ENCODE measurements around the gene TLE7.

TLE7 gene

DNA sequence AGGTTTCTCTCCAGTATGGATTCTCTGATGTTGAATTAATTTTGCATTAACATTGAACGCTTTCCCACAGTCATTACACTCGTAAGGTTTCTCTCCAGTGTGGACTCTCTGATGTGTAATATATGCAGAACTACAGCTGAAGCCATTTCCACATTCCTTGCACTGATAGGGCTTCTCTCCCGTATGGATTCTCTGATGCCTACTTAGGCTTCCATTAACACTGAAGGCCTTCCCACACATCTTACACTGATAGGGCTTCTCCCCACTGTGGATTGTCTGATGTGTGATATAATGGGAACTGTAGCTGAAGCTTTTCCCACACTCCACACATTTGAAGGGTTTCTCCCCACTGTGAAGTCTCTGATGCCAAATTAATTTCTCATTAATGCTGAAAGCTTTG lies 7.2 kb upstream of the TLE7 start:
- DNase-seq (ENCODE audit: extremely low read depth, low read depth): no peak
- TF ChIP-seq, protein P1, sequence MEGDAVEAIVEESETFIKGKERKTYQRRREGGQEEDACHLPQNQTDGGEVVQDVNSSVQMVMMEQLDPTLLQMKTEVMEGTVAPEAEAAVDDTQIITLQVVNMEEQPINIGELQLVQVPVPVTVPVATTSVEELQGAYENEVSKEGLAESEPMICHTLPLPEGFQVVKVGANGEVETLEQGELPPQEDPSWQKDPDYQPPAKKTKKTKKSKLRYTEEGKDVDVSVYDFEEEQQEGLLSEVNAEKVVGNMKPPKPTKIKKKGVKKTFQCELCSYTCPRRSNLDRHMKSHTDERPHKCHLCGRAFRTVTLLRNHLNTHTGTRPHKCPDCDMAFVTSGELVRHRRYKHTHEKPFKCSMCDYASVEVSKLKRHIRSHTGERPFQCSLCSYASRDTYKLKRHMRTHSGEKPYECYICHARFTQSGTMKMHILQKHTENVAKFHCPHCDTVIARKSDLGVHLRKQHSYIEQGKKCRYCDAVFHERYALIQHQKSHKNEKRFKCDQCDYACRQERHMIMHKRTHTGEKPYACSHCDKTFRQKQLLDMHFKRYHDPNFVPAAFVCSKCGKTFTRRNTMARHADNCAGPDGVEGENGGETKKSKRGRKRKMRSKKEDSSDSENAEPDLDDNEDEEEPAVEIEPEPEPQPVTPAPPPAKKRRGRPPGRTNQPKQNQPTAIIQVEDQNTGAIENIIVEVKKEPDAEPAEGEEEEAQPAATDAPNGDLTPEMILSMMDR (IDR thresholded peaks at IDR 0.05; ENCODE audit: low read depth, low read length): no peak

DNA sequence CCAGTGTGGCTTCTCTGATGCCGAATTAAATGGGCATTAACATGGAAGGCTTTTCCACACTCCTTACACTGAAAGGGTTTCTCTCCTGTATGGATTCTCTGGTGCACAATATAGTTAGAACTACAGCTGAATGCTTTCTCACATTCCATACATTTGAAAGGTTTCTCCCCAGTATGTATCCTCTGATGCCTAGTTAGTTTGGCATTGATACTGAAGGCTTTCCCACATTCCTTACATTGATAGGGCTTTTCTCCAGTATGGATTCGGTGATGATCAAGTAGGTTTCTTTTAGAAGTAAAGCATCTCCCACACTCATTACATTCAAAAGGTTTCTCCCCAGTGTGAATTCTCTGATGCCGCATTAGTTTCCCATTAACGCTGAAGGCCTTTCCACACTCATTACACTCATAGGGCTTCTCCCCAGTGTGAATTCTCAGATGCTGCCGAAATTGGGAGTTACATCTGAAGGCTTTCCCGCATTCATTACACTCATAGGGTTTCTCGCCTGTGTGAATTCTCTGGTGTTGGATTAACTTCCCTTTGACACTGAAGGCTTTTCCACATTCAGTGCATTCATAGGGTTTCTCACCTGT lies 6.5 kb upstream of the TLE7 start:
- TF ChIP-seq, protein P1 (IDR thresholded peaks at IDR 0.05; ENCODE audit: low read depth, low read length): no peak
- DNase-seq (ENCODE audit: extremely low read depth, low read depth): no peak

DNA sequence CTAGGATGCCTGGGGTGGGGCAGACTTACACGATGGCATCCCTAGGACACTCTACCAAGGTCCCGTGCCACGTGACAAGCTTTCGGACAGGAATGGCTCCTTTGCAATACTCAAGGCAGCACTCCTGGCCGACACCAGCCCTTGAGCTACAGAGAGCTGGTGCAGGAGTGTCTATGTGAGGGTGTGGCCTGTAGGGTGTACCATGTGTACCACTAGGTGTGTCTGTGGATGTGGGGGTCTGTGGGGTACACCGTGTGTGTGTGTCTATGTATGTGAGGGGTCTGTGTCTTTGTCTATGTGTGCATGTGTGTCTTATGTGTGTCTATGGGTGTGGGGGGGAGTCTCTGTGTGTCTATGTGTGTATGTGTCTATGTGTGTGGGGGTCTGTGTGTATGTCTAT lies 1.9 kb upstream of the TLE7 start:
- DNase-seq (ENCODE audit: extremely low read depth, low read depth): no peak
- TF ChIP-seq, protein P1 (IDR thresholded peaks at IDR 0.05; ENCODE audit: low read depth, low read length): no peak

DNA sequence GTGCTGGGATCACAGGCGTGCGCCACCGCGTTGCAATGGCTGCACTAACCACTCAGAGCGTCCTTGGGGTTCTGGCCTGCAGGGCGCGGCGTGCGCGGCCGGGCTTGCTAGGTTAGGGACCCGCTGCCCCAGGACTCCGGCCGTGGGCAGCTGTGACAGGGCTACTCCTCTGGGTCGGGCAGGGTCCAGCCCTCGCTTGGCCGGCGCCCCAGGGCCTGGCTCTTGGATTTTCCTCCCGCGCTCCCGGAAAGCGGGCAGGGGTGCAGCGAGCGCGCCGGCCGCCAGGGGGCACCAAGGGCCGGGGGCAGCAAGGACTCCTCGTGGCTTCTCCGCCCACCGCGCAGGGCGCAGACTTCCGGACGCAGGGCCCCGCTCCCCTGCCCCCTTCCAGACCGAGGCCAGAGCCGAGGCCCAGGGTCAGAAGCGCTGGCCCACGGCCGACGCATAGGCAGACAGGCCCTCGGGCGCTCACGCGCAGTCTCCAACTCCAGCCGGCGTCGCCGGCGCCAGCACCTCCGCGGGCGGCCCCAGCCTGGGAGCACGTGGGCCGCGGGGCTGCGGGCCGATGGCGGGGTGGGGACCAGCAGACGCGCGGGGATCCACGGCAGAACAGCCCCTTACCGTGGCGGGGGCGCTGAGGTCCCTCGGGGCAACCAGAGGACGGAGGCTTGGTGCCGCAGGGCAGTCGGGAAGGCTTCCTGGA lies 355 bp downstream of the TLE7 start:
- TF ChIP-seq, protein P1 (IDR thresholded peaks at IDR 0.05; ENCODE audit: low read depth, low read length): no peak
- DNase-seq (ENCODE audit: extremely low read depth, low read depth): no peak

DNA sequence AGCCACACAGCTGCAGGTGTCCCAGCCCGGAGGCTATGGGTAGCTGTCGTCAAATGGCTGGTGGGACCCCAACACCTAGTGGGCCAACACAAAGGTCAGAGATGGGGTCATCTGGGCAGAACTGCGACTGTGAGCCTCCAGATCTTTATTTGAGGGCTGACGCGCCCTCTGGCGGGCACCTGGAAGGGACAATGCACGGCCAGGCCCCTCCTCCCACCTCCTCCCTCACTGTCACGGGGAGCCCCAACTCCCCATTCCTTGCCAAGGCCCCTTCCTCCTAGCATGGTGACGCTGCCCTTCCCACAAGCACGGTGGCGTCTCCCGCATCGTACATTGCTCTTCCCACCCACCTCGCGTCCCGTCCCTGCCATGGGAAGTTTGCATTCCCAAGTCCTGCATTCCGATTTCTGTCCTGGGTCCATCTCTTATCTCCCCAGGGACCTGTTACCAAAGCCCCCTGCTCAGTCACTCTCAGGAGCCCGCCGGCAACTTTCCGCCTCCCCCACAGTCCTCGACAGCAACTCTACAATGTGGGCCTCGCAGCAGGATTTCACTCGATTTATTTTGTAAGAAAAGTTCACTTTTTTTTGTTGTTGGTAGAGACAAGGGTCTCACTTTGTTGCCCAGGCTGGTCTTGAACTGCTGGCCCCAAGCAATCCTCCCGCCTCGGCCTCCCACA lies 1.0 kb downstream of the TLE7 start:
- DNase-seq (ENCODE audit: extremely low read depth, low read depth): no peak
- TF ChIP-seq, protein P1 (IDR thresholded peaks at IDR 0.05; ENCODE audit: low read depth, low read length): no peak

DNA sequence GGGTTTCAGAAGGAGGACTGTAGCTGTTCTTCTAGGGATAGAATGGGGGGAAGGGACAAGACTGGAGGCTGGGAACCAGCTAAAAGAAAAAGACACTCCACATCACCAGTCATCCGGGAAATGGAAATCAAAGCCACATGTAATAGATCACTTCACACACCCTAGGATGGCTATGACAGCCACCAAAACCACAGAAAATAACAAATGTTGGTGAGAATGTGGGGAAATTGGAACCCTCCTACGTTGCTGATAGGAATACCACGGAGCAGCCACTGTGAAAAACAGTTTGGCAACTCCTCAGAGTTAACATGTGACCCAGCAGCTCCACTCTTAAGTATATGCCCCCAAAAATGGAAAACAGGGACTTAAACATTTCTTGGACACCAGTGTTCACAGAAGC lies 2.3 kb downstream of the TLE7 start:
- TF ChIP-seq, protein P1 (IDR thresholded peaks at IDR 0.05; ENCODE audit: low read depth, low read length): no peak
- DNase-seq (ENCODE audit: extremely low read depth, low read depth): no peak

DNA sequence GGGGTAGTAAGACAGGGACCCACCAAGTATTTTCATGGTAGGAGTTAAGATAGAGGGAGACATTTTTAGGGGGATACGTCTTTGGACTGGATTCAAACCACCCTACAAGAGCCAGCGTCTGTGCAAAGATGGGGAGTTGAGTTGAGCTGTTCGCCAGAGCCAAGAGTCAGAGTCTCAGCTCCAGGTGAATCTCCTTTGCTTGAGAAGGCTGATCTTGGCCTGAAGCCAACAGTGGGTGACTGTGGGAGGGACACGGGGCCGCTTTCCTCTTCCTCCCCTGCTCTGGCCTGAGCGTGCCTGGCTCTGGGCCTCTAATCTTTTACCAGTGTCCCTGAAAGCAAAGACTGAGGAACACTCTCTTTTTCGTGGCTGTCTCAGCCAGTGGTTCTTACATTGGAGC lies 5.4 kb downstream of the TLE7 start:
- TF ChIP-seq, protein P1 (IDR thresholded peaks at IDR 0.05; ENCODE audit: low read depth, low read length): no peak
- DNase-seq (ENCODE audit: extremely low read depth, low read depth): no peak

Data from AG09319 (cell line).